ENCODE data around the gene BBS7.
A peak's percentile ranks its signal among the peaks of the same experiment; 100 is the strongest.

The BBS7 gene

GRCh38 chr4:121869841-121870822 is at the start of gene BBS7:
Gene BBS7, minus strand, starts transcription at chr4:121870474. Its CDS starts 161 bp downstream, at chr4:121870313.
- TF ChIP-seq CTCF (IDR thresholded peaks at IDR 0.05; ENCODE audit: insufficient read depth, low read depth, low read length, missing control alignments) = no peak
- DNase-seq (ENCODE audit: low read depth) = peak; percentile 96
- H3K4me3 ChIP-seq (ENCODE audit: low read depth, low read length) = peak within 1 kb of the TSS; percentile 59

- DNase-seq (ENCODE audit: low read depth) = no peak
- TF ChIP-seq CTCF (IDR thresholded peaks at IDR 0.05; ENCODE audit: insufficient read depth, low read depth, low read length, missing control alignments) = no peak
Measured at GRCh38 chr4:121913667-121914066, 43.4 kb upstream of the BBS7 start.

GRCh38 chr4:121908346-121908745 is 38.1 kb upstream of the BBS7 start:
- H3K4me3 ChIP-seq (ENCODE audit: low read depth, low read length) = no peak overlapping the region
- DNase-seq (ENCODE audit: low read depth) = no peak
- TF ChIP-seq CTCF (IDR thresholded peaks at IDR 0.05; ENCODE audit: insufficient read depth, low read depth, low read length, missing control alignments) = no peak

More at GRCh38 chr4:121913667-121914066, 43.4 kb upstream of the BBS7 start:
- no peak overlapping the region for H3K4me3 ChIP-seq (ENCODE audit: low read depth, low read length)

- DNase-seq (ENCODE audit: low read depth) = peak; percentile 61
- peak; percentile 70 for TF ChIP-seq CTCF (IDR thresholded peaks at IDR 0.05; ENCODE audit: insufficient read depth, low read depth, low read length, missing control alignments)
- H3K4me3 ChIP-seq (ENCODE audit: low read depth, low read length) = no peak overlapping the region
Measured at GRCh38 chr4:121900132-121900983, 30.1 kb upstream of the BBS7 start.

- H3K4me3 ChIP-seq (ENCODE audit: low read depth, low read length) = no peak overlapping the region
- peak; percentile 13 for DNase-seq (ENCODE audit: low read depth)
- no peak for TF ChIP-seq CTCF (IDR thresholded peaks at IDR 0.05; ENCODE audit: insufficient read depth, low read depth, low read length, missing control alignments)
Measured at GRCh38 chr4:121898150-121898549, 27.9 kb upstream of the BBS7 start.

GRCh38 chr4:121888134-121888533 is 17.9 kb upstream of the BBS7 start:
- TF ChIP-seq CTCF (IDR thresholded peaks at IDR 0.05; ENCODE audit: insufficient read depth, low read depth, low read length, missing control alignments) = no peak
- no peak for DNase-seq (ENCODE audit: low read depth)
- H3K4me3 ChIP-seq (ENCODE audit: low read depth, low read length) = no peak overlapping the region
